ENCODE data around the gene RPRD1A.

GRCh38 chr18:36073676-36074075, 6.3 kb upstream of the RPRD1A start:
- TF ChIP-seq POLR2AphosphoS5 (IDR thresholded peaks at IDR 0.05; ENCODE audit: low read depth, low read length) (no peak), TAF1 (IDR thresholded peaks at IDR 0.05; ENCODE audit: low read depth, low read length) (no peak), POLR2A (IDR thresholded peaks at IDR 0.05; ENCODE audit: low read depth, low read length) (no peak), SPI1 (IDR thresholded peaks at IDR 0.05; ENCODE audit: low read depth, low read length) (no peak), POU2F2 (IDR thresholded peaks at IDR 0.05; ENCODE audit: low read depth, low read length) (no peak)
